Hepatocyte (in vitro differentiated cells): ENCODE measurements around the gene RUNX1. TPM values are rescaled to one million over a fixed set of nuclear protein-coding genes. Genes with fewer than 3 reads are reported as not detected.

ENCODE experiments used
- DNase-seq: peaks from one replicate; pipeline ENCODE4 v3.0.0-alpha.2; 2016; ENCODE audit warnings: low spot score
- H2AFZ ChIP-seq: fragments of 200-600 bp; sonication (generic); 2 replicates; pipeline ENCODE4 v1.6.0; 2016; ENCODE audit warnings: antibody characterized with exemption, mild to moderate bottlenecking
- H3K27ac ChIP-seq: fragments of 200-600 bp; sonication (generic); 2 replicates; pipeline ENCODE4 v1.5.1; 2016; ENCODE audit warnings: mild to moderate bottlenecking
- H3K27me3 ChIP-seq: fragments of 200-600 bp; sonication (generic); 2 replicates; pipeline ENCODE4 v1.6.1; 2016
- H3K36me3 ChIP-seq: fragments of 200-600 bp; sonication (generic); replicated peaks from 2 replicates; pipeline ENCODE4 v1.5.1; 2016; ENCODE audit warnings: low read depth; ENCODE audit not compliant: insufficient read depth
- H3K4me1 ChIP-seq: fragments of 200-600 bp; sonication (generic); 2 replicates; pipeline ENCODE4 v1.5.1; 2016; ENCODE audit warnings: mild to moderate bottlenecking, moderate library complexity; ENCODE audit not compliant: insufficient read depth
- H3K4me2 ChIP-seq: fragments of 200-600 bp; sonication (generic); 2 replicates; pipeline ENCODE4 v1.6.0; 2016
- H3K4me3 ChIP-seq: fragments of 200-600 bp; sonication (generic); 2 replicates; pipeline ENCODE4 v1.5.1; 2016; ENCODE audit warnings: mild to moderate bottlenecking
- H3K79me2 ChIP-seq: fragments of 200-600 bp; sonication (generic); 2 replicates; pipeline ENCODE4 v1.6.0; 2017; ENCODE audit warnings: mild to moderate bottlenecking
- H3K9me2 ChIP-seq: fragments of 200-600 bp; sonication (generic); replicated peaks from 2 replicates; pipeline ENCODE4 v1.6.0; 2017; ENCODE audit warnings: mild to moderate bottlenecking; ENCODE audit not compliant: insufficient read depth
- H3K9me3 ChIP-seq: fragments of 200-600 bp; sonication (generic); 2 replicates; pipeline ENCODE4 v1.5.1; 2016; ENCODE audit warnings: low read depth, mild to moderate bottlenecking
- H4K20me1 ChIP-seq: fragments of 200-600 bp; sonication (generic); 2 replicates; pipeline ENCODE4 v1.6.0; 2016; ENCODE audit warnings: mild to moderate bottlenecking; ENCODE audit not compliant: insufficient read depth, poor library complexity, severe bottlenecking
- EZH2 ChIP-seq: fragments of 200-600 bp; sonication (generic); IDR thresholded peaks from 2 replicates; pipeline ENCODE4 v1.6.1; 2016; ENCODE audit warnings: antibody characterized with exemption, mild to moderate bottlenecking, borderline replicate concordance
- EZH2phosphoT487 ChIP-seq: fragments of 200-600 bp; sonication (generic); IDR thresholded peaks from one replicate; pipeline ENCODE4 v1.6.1; 2018; ENCODE audit warnings: antibody characterized with exemption, mild to moderate bottlenecking, low read depth, moderate library complexity; ENCODE audit not compliant: unreplicated experiment, severe bottlenecking
- WGBS: methylation state at CpG from one replicate; pipeline ENCODE4 v1.1.6; 2016; ENCODE audit warnings: low lambda C conversion rate; ENCODE audit errors: missing lambda C conversion rate; 5-methylcytosine and 5-hydroxymethylcytosine counted together
- polyA plus RNA-seq: library from polyadenylated mRNA; unstranded; fragments of >200 nt; fragmentation: Nextera tagmentation; extraction: Ambion mirVana; gene quantifications from 2 replicates; pipeline ENCODE4 v1.2.1, GENCODE V29; 2016
- total RNA-seq: library from RNA; depleted of rRNA; stranded (reverse); fragments of >200 nt; gene quantifications from 2 replicates; pipeline ENCODE4 v1.2.3, GENCODE V29; 2014
- TF ChIP-seq, protein P1 (sequence below): fragments of 200-600 bp; sonication (generic); IDR thresholded peaks from 2 replicates; pipeline ENCODE4 v1.5.1; 2016; ENCODE audit warnings: antibody characterized with exemption, mild to moderate bottlenecking; ENCODE audit not compliant: poor library complexity

Gene RUNX1
- total and polyA plus RNA-seq, 2 experiments from 2014 or later = 8.5 to 10.9 TPM

DNA sequence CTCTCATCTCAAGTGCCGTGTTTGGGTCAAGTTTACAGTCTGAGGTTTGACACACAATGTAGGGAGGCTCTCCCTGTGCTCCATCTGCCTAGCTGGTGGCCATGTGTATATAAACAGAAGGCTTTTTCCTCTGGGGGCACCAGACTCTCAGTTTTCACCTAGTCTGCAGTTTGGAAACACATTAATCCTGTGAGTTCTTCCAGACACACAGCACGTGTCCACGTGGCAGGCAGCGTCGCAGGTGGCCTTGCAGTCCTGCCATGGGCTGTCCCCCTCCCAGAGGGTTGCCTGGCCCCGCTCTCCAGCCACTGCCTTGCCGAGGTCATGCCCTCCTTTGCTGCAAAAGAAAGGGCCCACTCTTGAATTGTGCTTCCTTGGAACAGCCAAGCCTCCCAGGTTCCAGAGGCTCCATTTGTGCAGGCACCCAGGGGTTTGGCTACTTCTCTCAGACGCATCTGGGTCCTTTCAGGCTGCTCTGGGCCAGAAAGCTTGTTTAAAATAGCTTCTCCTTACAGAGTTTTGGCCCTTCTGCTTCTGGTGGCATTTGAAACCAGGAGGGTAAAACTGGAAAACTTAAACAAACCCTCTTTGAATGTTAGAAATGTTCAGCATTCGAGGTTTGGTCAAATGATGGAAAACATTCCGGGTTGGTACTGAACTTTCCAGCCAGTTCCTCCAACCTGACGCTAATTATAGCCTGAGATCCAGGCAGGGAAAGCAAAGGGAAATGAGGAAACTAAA lies 4.4 kb upstream of the RUNX1 start:
- Histone ChIP-seq H3K36me3 (no peaks in the 10 kb centered on the region), H3K79me2 (no peaks in the 10 kb centered on the region), H3K27ac (no peak overlapping the region), H3K27me3 (no peaks in the 10 kb centered on the region), H3K4me2 (no peak overlapping the region), H3K4me3 (no peak overlapping the region), H3K4me1 (peaks cover 10% of the 10 kb centered on the region), H4K20me1 (no peaks in the 10 kb centered on the region), H3K9me3 (no peaks in the 10 kb centered on the region), H2AFZ (no peak overlapping the region), H3K9me2 (no peaks in the 10 kb centered on the region)
- WGBS = 52% methylated on average over 11 of the region's 11 CpGs
- peak; percentile 10 for DNase-seq
- TF ChIP-seq EZH2 (no peak), EZH2phosphoT487 (no peak)
- TF ChIP-seq, protein P1, sequence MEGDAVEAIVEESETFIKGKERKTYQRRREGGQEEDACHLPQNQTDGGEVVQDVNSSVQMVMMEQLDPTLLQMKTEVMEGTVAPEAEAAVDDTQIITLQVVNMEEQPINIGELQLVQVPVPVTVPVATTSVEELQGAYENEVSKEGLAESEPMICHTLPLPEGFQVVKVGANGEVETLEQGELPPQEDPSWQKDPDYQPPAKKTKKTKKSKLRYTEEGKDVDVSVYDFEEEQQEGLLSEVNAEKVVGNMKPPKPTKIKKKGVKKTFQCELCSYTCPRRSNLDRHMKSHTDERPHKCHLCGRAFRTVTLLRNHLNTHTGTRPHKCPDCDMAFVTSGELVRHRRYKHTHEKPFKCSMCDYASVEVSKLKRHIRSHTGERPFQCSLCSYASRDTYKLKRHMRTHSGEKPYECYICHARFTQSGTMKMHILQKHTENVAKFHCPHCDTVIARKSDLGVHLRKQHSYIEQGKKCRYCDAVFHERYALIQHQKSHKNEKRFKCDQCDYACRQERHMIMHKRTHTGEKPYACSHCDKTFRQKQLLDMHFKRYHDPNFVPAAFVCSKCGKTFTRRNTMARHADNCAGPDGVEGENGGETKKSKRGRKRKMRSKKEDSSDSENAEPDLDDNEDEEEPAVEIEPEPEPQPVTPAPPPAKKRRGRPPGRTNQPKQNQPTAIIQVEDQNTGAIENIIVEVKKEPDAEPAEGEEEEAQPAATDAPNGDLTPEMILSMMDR = peak; percentile 20

DNA sequence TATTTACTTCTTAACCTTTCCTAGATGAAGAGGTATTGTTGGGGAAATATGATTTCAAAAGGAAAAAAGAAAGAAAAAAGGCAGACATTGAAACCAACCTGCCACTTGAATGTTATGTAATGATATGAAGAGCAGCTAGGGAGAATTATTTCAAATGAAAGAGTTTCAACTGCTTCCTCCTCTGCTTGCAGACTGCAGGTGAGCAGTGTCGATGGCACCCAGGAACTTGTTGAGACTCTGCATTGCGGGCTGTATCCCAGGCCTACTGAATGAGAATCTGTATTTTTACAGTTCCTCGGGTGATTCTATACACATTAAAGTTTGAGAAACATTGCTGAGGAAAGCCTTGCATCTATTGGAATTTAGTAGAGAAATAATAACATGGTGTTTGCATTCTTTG lies 3.7 kb upstream of the RUNX1 start:
- H3K27me3 ChIP-seq = no peaks in the 10 kb centered on the region
- H3K4me1 ChIP-seq = peaks cover 17% of the 10 kb centered on the region
- no peaks in the 10 kb centered on the region for H3K9me2 ChIP-seq
- H3K79me2 ChIP-seq = no peaks in the 10 kb centered on the region
- 94% methylated on average over 3 of the region's 3 CpGs for WGBS
- TF ChIP-seq, protein P1 = no peak
- no peak for TF ChIP-seq EZH2phosphoT487
- H2AFZ ChIP-seq = no peak overlapping the region
- no peaks in the 10 kb centered on the region for H3K36me3 ChIP-seq
- no peak overlapping the region for H3K27ac ChIP-seq
- H3K4me3 ChIP-seq = no peak overlapping the region
- no peaks in the 10 kb centered on the region for H4K20me1 ChIP-seq
- no peak for DNase-seq
- no peaks in the 10 kb centered on the region for H3K9me3 ChIP-seq
- H3K4me2 ChIP-seq = no peak overlapping the region

DNA sequence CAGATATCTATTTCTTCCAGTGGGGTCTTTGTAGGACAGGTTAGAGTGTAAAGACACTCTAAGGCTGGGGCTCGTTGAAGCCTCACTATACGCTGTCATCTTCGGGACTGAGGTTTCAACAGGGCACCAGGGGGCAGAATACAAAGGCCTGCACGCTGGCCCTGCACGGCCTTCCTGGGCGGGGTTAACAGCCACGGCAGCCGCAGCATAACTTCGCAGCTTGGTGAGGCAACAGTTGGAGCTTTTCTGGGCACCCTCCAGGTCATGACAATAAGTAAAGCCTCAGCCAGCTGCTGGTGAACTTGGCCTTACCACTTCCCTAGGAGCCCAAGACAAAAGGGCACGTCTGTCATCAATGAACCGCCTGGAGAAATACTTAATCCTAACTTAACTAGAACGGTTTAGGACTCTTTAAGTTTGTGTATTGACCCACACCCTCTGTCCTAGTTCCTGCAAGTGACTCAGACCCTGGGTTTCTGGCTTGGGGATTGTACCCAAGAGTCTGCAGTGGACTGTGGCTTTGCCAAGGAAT lies 2.3 kb upstream of the RUNX1 start:
- DNase-seq = peak; percentile 87

More for the DNA sequence above, 2.3 kb upstream of the RUNX1 start:
- peaks cover 30% of the 10 kb centered on the region for H3K4me1 ChIP-seq
- H3K27ac ChIP-seq = peak overlapping the region; percentile 27
- H3K4me2 ChIP-seq = no peak overlapping the region
- H2AFZ ChIP-seq = no peak overlapping the region
- H3K9me2 ChIP-seq = no peaks in the 10 kb centered on the region
- H3K9me3 ChIP-seq = no peaks in the 10 kb centered on the region
- no peak for TF ChIP-seq EZH2
- TF ChIP-seq, protein P1 = peak; percentile 60
- no peak for TF ChIP-seq EZH2phosphoT487
- no peaks in the 10 kb centered on the region for H3K27me3 ChIP-seq
- H3K79me2 ChIP-seq = no peaks in the 10 kb centered on the region
- WGBS = 26% methylated on average over 12 of the region's 12 CpGs
- no peak overlapping the region for H3K4me3 ChIP-seq
- H4K20me1 ChIP-seq = no peaks in the 10 kb centered on the region
- no peaks in the 10 kb centered on the region for H3K36me3 ChIP-seq
